ENCODE data around the gene SLC25A43.

Gene SLC25A43

GRCh38 chrX:119401569-119401968 lies 2.4 kb downstream of the SLC25A43 start:
- Histone ChIP-seq H3K4me1 (ENCODE audit: insufficient read depth, low read length, poor library complexity, severe bottlenecking) (peaks cover 21% of the 10 kb centered on the region), H3K27me3 (ENCODE audit: insufficient read depth, low read length, poor library complexity, severe bottlenecking) (no peaks in the 10 kb centered on the region), H3K79me2 (ENCODE audit: insufficient read depth, low read length) (peaks cover 12% of the 10 kb centered on the region; the same call in 1 of the 2 replicates), H3K9me3 (ENCODE audit: insufficient read depth, low read depth, low read length) (no peaks in the 10 kb centered on the region), H3K4me2 (ENCODE audit: low read depth, low read length, poor library complexity, severe bottlenecking) (peak overlapping the region; percentile 98), H3K4me3 (ENCODE audit: low read length, poor library complexity, severe bottlenecking) (no peak overlapping the region), H3K9ac (ENCODE audit: low read depth, low read length, poor library complexity, severe bottlenecking) (no peak overlapping the region), H4K20me1 (ENCODE audit: insufficient read depth, low read length, poor library complexity, severe bottlenecking) (no peaks in the 10 kb centered on the region), H3K9me2 (replicated peaks; ENCODE audit: low read depth, low read length) (no peaks in the 10 kb centered on the region), H2AFZ (ENCODE audit: low read length) (no peak overlapping the region), H3F3A (ENCODE audit: low read depth) (no peaks in the 10 kb centered on the region), H3K36me3 (ENCODE audit: insufficient read depth, low read length) (no peaks in the 10 kb centered on the region)
- TF ChIP-seq EZH2phosphoT487 (IDR thresholded peaks at IDR 0.05; ENCODE audit: borderline replicate concordance) (no peak), CTCF (conservative IDR thresholded peaks at IDR 0.05; ENCODE audit: low read length) (no peak)

GRCh38 chrX:119402588-119402987 lies 3.5 kb downstream of the SLC25A43 start:
- Histone ChIP-seq H2AFZ (ENCODE audit: low read length) (no peak overlapping the region), H3K4me3 (ENCODE audit: low read length, poor library complexity, severe bottlenecking) (no peak overlapping the region), H4K20me1 (ENCODE audit: insufficient read depth, low read length, poor library complexity, severe bottlenecking) (no peaks in the 10 kb centered on the region), H3K9ac (ENCODE audit: low read depth, low read length, poor library complexity, severe bottlenecking) (no peak overlapping the region), H3K9me2 (replicated peaks; ENCODE audit: low read depth, low read length) (no peaks in the 10 kb centered on the region), H3K27me3 (ENCODE audit: insufficient read depth, low read length, poor library complexity, severe bottlenecking) (no peaks in the 10 kb centered on the region), H3F3A (ENCODE audit: low read depth) (no peaks in the 10 kb centered on the region), H3K36me3 (ENCODE audit: insufficient read depth, low read length) (no peaks in the 10 kb centered on the region), H3K9me3 (ENCODE audit: insufficient read depth, low read depth, low read length) (no peaks in the 10 kb centered on the region), H3K4me2 (ENCODE audit: low read depth, low read length, poor library complexity, severe bottlenecking) (peak overlapping the region; percentile 98), H3K79me2 (ENCODE audit: insufficient read depth, low read length) (peaks cover 12% of the 10 kb centered on the region; the same call in 1 of the 2 replicates), H3K4me1 (ENCODE audit: insufficient read depth, low read length, poor library complexity, severe bottlenecking) (peaks cover 21% of the 10 kb centered on the region)
- TF ChIP-seq EZH2phosphoT487 (IDR thresholded peaks at IDR 0.05; ENCODE audit: borderline replicate concordance) (no peak), CTCF (conservative IDR thresholded peaks at IDR 0.05; ENCODE audit: low read length) (no peak)

DNA sequence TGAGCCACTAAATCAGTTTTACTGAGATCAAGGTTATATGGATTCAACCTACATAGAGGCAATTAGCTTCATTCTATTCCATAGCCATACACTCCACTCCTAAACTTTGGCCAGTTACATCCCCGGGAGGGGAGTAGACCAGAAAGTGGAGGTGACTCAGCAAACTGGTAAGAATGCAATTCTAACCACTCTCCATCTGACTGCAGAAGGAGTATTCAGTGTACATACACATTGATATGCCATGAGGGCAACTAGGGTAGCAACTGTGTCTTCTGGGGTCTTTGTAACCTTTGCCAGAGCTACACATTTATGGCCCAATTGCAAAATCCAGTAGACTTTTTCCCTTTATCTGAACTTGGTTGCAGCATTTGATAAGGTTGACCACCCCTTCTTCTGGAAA lies 7.6 kb downstream of the SLC25A43 start:
- no peak overlapping the region for H2AFZ ChIP-seq (ENCODE audit: low read length)
- no peaks in the 10 kb centered on the region for H3K27me3 ChIP-seq (ENCODE audit: insufficient read depth, low read length, poor library complexity, severe bottlenecking)
- no peaks in the 10 kb centered on the region for H3K4me1 ChIP-seq (ENCODE audit: insufficient read depth, low read length, poor library complexity, severe bottlenecking)
- TF ChIP-seq EZH2phosphoT487 (IDR thresholded peaks at IDR 0.05; ENCODE audit: borderline replicate concordance) (no peak), CTCF (conservative IDR thresholded peaks at IDR 0.05; ENCODE audit: low read length) (no peak)
- H3K4me2 ChIP-seq (ENCODE audit: low read depth, low read length, poor library complexity, severe bottlenecking), result no peak overlapping the region
- H3K79me2 ChIP-seq (ENCODE audit: insufficient read depth, low read length), result no peaks in the 10 kb centered on the region
- H3K9me3 ChIP-seq (ENCODE audit: insufficient read depth, low read depth, low read length), result no peaks in the 10 kb centered on the region
- no peaks in the 10 kb centered on the region for H3F3A ChIP-seq (ENCODE audit: low read depth)
- H4K20me1 ChIP-seq (ENCODE audit: insufficient read depth, low read length, poor library complexity, severe bottlenecking), result no peaks in the 10 kb centered on the region
- H3K36me3 ChIP-seq (ENCODE audit: insufficient read depth, low read length), result no peaks in the 10 kb centered on the region
- H3K4me3 ChIP-seq (ENCODE audit: low read length, poor library complexity, severe bottlenecking), result no peak overlapping the region
- no peak overlapping the region for H3K9ac ChIP-seq (ENCODE audit: low read depth, low read length, poor library complexity, severe bottlenecking)
- no peaks in the 10 kb centered on the region for H3K9me2 ChIP-seq (replicated peaks; ENCODE audit: low read depth, low read length)
